ENCODE measurements around the gene ANO3. TPM values are rescaled to one million over a fixed set of nuclear protein-coding genes. Genes with fewer than 3 reads are reported as not detected.

The ANO3 gene
- total and polyA plus RNA-seq, 3 experiments from 2014 or later = not detected

DNA sequence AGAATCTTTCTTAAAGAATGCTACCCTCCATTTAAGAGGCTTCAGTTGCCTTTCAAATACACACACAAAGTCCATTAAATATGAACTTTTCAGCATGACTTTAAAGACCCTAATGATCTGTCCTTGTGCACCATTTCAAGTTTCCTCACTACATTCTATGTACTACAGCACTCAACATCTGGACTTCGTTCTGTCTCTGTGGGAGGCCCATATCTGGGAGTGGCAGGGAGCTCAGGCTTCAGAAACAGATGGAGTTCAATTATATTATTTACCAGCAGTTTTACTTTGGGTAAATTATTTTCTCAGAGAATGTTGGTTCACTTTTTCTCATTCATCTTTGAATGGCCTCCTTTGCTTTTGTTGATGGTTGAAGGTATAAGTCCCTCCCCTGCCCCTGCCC, 67.4 kb downstream of the ANO3 start:
- H3K27ac Mint-ChIP-seq = no peak overlapping the region
- H3K27me3 ChIP-seq (ENCODE audit: insufficient read depth, low read length, poor library complexity, severe bottlenecking) = no peaks in the 10 kb centered on the region
- H3K4me3 ChIP-seq (ENCODE audit: low read length) = no peak overlapping the region
- peaks cover 0 to 1% of the 10 kb centered on the region in 2 donors for H3K27me3 Mint-ChIP-seq
- H3K9me3 ChIP-seq (ENCODE audit: low read length) = no peaks in the 10 kb centered on the region
- ChIA-PET POLR2A (no interaction called here), CTCF (no interaction called here)
- H3K4me1 ChIP-seq (ENCODE audit: insufficient read depth, low read length) = no peaks in the 10 kb centered on the region
- peaks cover 5 to 35% (median 6%) of the 10 kb centered on the region in 5 donors for H3K9me3 Mint-ChIP-seq
- DNase-seq = no peak
- H3K36me3 ChIP-seq (ENCODE audit: insufficient read depth, low read length) = no peaks in the 10 kb centered on the region
- no peak overlapping the region for H3K27ac ChIP-seq (ENCODE audit: low read depth, low read length)
- no peak overlapping the region for H3K4me3 Mint-ChIP-seq
- H3K36me3 Mint-ChIP-seq = no peaks in the 10 kb centered on the region
- H3K4me1 Mint-ChIP-seq = no peaks in the 10 kb centered on the region

DNA sequence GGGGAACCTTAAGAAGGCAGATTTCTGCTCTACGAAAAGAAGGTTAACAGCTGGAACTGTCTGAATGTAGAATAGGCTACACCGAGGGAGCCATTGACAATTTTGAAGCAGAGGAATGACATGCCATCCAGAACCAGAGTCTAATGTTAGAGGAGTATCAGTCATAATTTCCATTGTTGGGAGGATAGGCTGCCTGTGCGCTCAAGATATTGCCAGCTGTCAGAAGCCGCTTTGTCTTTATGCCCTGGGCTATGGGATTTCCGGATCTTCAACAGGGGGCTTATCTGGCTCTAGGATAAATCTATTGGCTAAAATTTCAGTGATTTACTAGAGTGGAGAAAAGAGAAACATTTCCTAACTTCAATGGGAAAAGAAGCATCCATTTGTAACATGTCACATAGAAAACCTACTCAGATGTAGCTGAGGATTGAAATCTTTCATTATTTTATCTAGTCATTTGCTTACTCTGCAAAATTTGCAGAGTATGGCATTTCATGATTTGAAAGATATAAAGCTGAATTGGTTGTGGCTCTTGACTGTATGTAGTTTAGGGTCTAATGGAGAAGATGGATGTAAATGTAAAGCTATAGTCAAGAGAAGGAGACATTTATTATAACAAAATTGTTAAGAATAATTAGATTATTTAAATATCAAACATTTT, 78.9 kb downstream of the ANO3 start:
- no peaks in the 10 kb centered on the region for H3K36me3 ChIP-seq (ENCODE audit: insufficient read depth, low read length)
- no peak overlapping the region for H3K27ac Mint-ChIP-seq
- ChIA-PET POLR2A (no interaction called here), CTCF (no interaction called here)
- H3K36me3 Mint-ChIP-seq = no peaks in the 10 kb centered on the region
- no peak overlapping the region for H3K4me3 Mint-ChIP-seq
- H3K9me3 Mint-ChIP-seq = peaks cover 0 to 21% (median 13%) of the 10 kb centered on the region in 5 donors
- H3K27me3 ChIP-seq (ENCODE audit: insufficient read depth, low read length, poor library complexity, severe bottlenecking) = no peaks in the 10 kb centered on the region
- H3K4me3 ChIP-seq (ENCODE audit: low read length) = no peak overlapping the region
- DNase-seq = no peak
- no peak overlapping the region for H3K27ac ChIP-seq (ENCODE audit: low read depth, low read length)
- no peaks in the 10 kb centered on the region for H3K27me3 Mint-ChIP-seq
- H3K9me3 ChIP-seq (ENCODE audit: low read length) = no peaks in the 10 kb centered on the region
- H3K4me1 ChIP-seq (ENCODE audit: insufficient read depth, low read length) = no peaks in the 10 kb centered on the region
- no peaks in the 10 kb centered on the region for H3K4me1 Mint-ChIP-seq

GRCh38 chr11:26412955-26413354, 81.0 kb downstream of the ANO3 start:
- peaks cover 0 to 19% (median 8%) of the 10 kb centered on the region in 5 donors for H3K9me3 Mint-ChIP-seq
- H3K27ac Mint-ChIP-seq = no peak overlapping the region
- CTCF ChIA-PET = no interaction called here

GRCh38 chr11:26418386-26418912, 86.5 kb downstream of the ANO3 start:
- no peak for DNase-seq
- Histone ChIP-seq H3K4me1 (ENCODE audit: insufficient read depth, low read length) (no peaks in the 10 kb centered on the region), H3K36me3 (ENCODE audit: insufficient read depth, low read length) (no peaks in the 10 kb centered on the region), H3K27ac (ENCODE audit: low read depth, low read length) (no peak overlapping the region), H3K27me3 (ENCODE audit: insufficient read depth, low read length, poor library complexity, severe bottlenecking) (no peaks in the 10 kb centered on the region), H3K4me3 (ENCODE audit: low read length) (no peak overlapping the region), H3K9me3 (ENCODE audit: low read length) (no peaks in the 10 kb centered on the region)
- no peaks in the 10 kb centered on the region for H3K36me3 Mint-ChIP-seq
- ChIA-PET POLR2A (no interaction called here), CTCF (no interaction called here)
- no peaks in the 10 kb centered on the region for H3K27me3 Mint-ChIP-seq
- no peak overlapping the region for H3K27ac Mint-ChIP-seq
- H3K9me3 Mint-ChIP-seq = peaks cover 0 to 44% (median 5%) of the 10 kb centered on the region in 5 donors
- H3K4me1 Mint-ChIP-seq = no peaks in the 10 kb centered on the region
- H3K4me3 Mint-ChIP-seq = no peak overlapping the region

More at GRCh38 chr11:26412955-26413354, 81.0 kb downstream of the ANO3 start:
- Mint-ChIP-seq H3K4me3 (no peak overlapping the region), H3K4me1 (no peaks in the 10 kb centered on the region), H3K27me3 (no peaks in the 10 kb centered on the region), H3K36me3 (no peaks in the 10 kb centered on the region)
- Histone ChIP-seq H3K4me1 (ENCODE audit: insufficient read depth, low read length) (no peaks in the 10 kb centered on the region), H3K36me3 (ENCODE audit: insufficient read depth, low read length) (no peaks in the 10 kb centered on the region), H3K27ac (ENCODE audit: low read depth, low read length) (no peak overlapping the region), H3K9me3 (ENCODE audit: low read length) (no peaks in the 10 kb centered on the region), H3K4me3 (ENCODE audit: low read length) (no peak overlapping the region), H3K27me3 (ENCODE audit: insufficient read depth, low read length, poor library complexity, severe bottlenecking) (no peaks in the 10 kb centered on the region)
- POLR2A ChIA-PET = no interaction called here
- no peak for DNase-seq

DNA sequence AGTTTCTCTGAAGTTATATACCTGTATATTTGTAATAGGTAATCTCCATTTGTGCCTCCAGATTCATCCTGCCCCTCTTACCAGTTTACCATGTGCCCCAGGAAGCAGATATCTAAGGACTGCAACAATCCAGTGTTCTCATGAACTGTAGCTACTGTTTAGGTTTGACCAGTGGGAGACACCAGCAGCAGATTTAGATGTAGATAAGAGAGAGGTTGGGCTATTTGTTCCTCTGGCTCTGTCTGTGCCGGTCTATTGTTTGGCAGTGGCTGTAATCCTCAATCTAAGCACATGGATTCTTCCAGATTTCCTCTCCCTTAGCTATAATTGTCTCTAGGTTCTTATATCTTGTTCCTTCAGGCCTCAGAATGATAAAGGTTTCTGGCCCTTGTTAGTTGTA, 88.4 kb downstream of the ANO3 start:
- H3K4me3 ChIP-seq (ENCODE audit: low read length) = no peak overlapping the region
- no peak overlapping the region for H3K4me3 Mint-ChIP-seq
- no peaks in the 10 kb centered on the region for H3K4me1 ChIP-seq (ENCODE audit: insufficient read depth, low read length)
- peaks cover 0 to 48% (median 2%) of the 10 kb centered on the region in 5 donors for H3K9me3 Mint-ChIP-seq
- H3K36me3 Mint-ChIP-seq = no peaks in the 10 kb centered on the region
- no peaks in the 10 kb centered on the region for H3K9me3 ChIP-seq (ENCODE audit: low read length)
- no peaks in the 10 kb centered on the region for H3K27me3 ChIP-seq (ENCODE audit: insufficient read depth, low read length, poor library complexity, severe bottlenecking)
- no peak overlapping the region for H3K27ac Mint-ChIP-seq
- CTCF ChIA-PET = no interaction called here
- H3K4me1 Mint-ChIP-seq = no peaks in the 10 kb centered on the region
- no peak for DNase-seq
- POLR2A ChIA-PET = no interaction called here
- no peaks in the 10 kb centered on the region for H3K27me3 Mint-ChIP-seq
- H3K27ac ChIP-seq (ENCODE audit: low read depth, low read length) = no peak overlapping the region
- H3K36me3 ChIP-seq (ENCODE audit: insufficient read depth, low read length) = no peaks in the 10 kb centered on the region

GRCh38 chr11:26424255-26424654, 92.3 kb downstream of the ANO3 start:
- Histone ChIP-seq H3K4me3 (ENCODE audit: low read length) (no peak overlapping the region), H3K9me3 (ENCODE audit: low read length) (no peaks in the 10 kb centered on the region), H3K27ac (ENCODE audit: low read depth, low read length) (no peak overlapping the region), H3K36me3 (ENCODE audit: insufficient read depth, low read length) (no peaks in the 10 kb centered on the region), H3K4me1 (ENCODE audit: insufficient read depth, low read length) (no peaks in the 10 kb centered on the region), H3K27me3 (ENCODE audit: insufficient read depth, low read length, poor library complexity, severe bottlenecking) (no peaks in the 10 kb centered on the region)
- H3K27me3 Mint-ChIP-seq = no peaks in the 10 kb centered on the region
- no peaks in the 10 kb centered on the region for H3K4me1 Mint-ChIP-seq
- H3K36me3 Mint-ChIP-seq = no peaks in the 10 kb centered on the region
- no peak overlapping the region for H3K27ac Mint-ChIP-seq
- H3K9me3 Mint-ChIP-seq = peaks cover 2 to 48% (median 3%) of the 10 kb centered on the region in 5 donors
- DNase-seq = no peak
- CTCF ChIA-PET = no interaction called here
- no peak overlapping the region for H3K4me3 Mint-ChIP-seq
- POLR2A ChIA-PET = no interaction called here

DNA sequence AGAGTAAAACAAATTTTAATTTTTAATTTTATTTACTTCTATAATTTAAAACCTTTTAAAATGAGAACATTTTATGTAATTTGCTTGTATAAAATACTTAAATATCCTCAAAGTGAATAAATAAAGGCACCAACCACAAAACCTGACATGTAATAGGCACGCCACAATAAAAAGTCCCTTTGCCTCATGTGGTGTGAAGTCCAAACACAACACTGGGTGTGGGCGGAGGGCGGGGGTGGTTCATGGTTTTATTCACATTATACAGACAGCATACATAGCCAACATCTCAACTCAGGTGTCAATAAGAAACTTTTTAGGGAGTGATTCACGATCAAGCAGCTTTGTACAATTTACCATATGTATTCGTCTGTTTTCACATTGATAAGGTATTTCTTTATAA, 107.9 kb downstream of the ANO3 start:
- H3K36me3 Mint-ChIP-seq = no peaks in the 10 kb centered on the region
- H3K27me3 Mint-ChIP-seq = no peaks in the 10 kb centered on the region
- no peaks in the 10 kb centered on the region for H3K9me3 ChIP-seq (ENCODE audit: low read length)
- no peak overlapping the region for H3K27ac Mint-ChIP-seq
- no peak for DNase-seq
- H3K4me1 Mint-ChIP-seq = no peaks in the 10 kb centered on the region
- CTCF ChIA-PET = no interaction called here
- peaks cover 3 to 19% (median 17%) of the 10 kb centered on the region in 5 donors for H3K9me3 Mint-ChIP-seq
- no peak overlapping the region for H3K4me3 ChIP-seq (ENCODE audit: low read length)
- H3K27ac ChIP-seq (ENCODE audit: low read depth, low read length) = no peak overlapping the region
- H3K4me3 Mint-ChIP-seq = no peak overlapping the region
- H3K36me3 ChIP-seq (ENCODE audit: insufficient read depth, low read length) = no peaks in the 10 kb centered on the region
- no peaks in the 10 kb centered on the region for H3K27me3 ChIP-seq (ENCODE audit: insufficient read depth, low read length, poor library complexity, severe bottlenecking)
- POLR2A ChIA-PET = no interaction called here
- no peaks in the 10 kb centered on the region for H3K4me1 ChIP-seq (ENCODE audit: insufficient read depth, low read length)

- H3K27ac ChIP-seq (ENCODE audit: low read depth, low read length) = no peak overlapping the region
- no peaks in the 10 kb centered on the region for H3K4me1 Mint-ChIP-seq
- H3K4me3 ChIP-seq (ENCODE audit: low read length) = no peak overlapping the region
- no peaks in the 10 kb centered on the region for H3K36me3 Mint-ChIP-seq
- no peaks in the 10 kb centered on the region for H3K9me3 ChIP-seq (ENCODE audit: low read length)
- ChIA-PET CTCF (no interaction called here), POLR2A (no interaction called here)
- no peak overlapping the region for H3K4me3 Mint-ChIP-seq
- H3K36me3 ChIP-seq (ENCODE audit: insufficient read depth, low read length) = no peaks in the 10 kb centered on the region
- H3K4me1 ChIP-seq (ENCODE audit: insufficient read depth, low read length) = no peaks in the 10 kb centered on the region
- H3K27me3 ChIP-seq (ENCODE audit: insufficient read depth, low read length, poor library complexity, severe bottlenecking) = no peaks in the 10 kb centered on the region
- H3K9me3 Mint-ChIP-seq = peaks cover 3 to 17% (median 12%) of the 10 kb centered on the region in 5 donors
- DNase-seq = no peak
- no peak overlapping the region for H3K27ac Mint-ChIP-seq
- H3K27me3 Mint-ChIP-seq = no peaks in the 10 kb centered on the region
Measured at GRCh38 chr11:26442131-26442530, 110.2 kb downstream of the ANO3 start.
